GM12873 (cell line): ENCODE data around the gene NOC2L.

Experiments
- TF ChIP-seq, protein P1 (sequence below): IDR thresholded peaks from 2 replicates; pipeline ENCODE4 v1.5.1; 2012; ENCODE audit warnings: low read depth, mild to moderate bottlenecking, moderate library complexity, low read length, control low read depth; ENCODE audit not compliant: insufficient read depth; ENCODE audit errors: missing control alignments

Gene NOC2L

DNA sequence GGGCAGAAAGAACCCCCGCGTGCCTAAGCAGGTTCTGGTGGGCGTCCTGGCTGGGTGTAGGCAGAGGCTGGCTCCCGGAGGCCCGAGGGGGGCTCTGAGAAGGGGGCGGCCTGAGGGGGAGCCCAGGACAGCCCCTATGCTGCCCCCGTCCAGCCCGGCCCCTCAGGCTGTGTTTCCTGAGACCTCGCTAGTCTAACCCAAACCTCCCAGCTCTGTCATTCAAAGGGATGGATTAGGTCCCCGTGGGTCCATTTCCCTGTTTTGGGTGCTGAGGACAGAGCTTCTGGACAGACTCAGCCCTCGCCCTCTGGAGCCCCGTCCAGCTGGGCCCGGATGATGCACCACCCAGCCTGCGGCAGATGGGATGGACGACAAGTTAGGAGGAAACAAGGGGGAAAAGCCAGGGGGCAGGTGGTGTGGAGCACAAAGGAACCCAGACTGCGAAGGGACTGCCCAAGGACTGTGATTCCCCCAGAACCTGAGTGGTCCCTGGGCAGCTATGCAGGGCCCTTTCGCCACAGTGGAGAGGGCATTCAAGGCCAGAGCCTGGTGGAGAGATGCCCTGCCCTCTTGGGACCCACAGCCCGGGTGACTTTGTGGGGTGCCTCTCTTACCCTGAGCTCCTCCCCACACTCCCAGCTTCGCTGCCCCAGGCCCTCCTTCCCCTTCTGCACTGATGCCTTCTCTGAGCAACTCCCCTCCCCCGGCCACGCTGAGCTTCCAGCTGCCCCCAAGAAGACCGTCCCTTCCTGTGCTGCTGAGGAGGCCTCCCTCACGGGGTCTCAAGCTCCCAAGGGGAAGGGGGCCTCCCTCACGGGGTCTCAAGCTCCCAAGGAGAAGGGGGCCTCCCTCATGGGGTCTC is 38.0 kb upstream of the NOC2L start:
- TF ChIP-seq, protein P1, sequence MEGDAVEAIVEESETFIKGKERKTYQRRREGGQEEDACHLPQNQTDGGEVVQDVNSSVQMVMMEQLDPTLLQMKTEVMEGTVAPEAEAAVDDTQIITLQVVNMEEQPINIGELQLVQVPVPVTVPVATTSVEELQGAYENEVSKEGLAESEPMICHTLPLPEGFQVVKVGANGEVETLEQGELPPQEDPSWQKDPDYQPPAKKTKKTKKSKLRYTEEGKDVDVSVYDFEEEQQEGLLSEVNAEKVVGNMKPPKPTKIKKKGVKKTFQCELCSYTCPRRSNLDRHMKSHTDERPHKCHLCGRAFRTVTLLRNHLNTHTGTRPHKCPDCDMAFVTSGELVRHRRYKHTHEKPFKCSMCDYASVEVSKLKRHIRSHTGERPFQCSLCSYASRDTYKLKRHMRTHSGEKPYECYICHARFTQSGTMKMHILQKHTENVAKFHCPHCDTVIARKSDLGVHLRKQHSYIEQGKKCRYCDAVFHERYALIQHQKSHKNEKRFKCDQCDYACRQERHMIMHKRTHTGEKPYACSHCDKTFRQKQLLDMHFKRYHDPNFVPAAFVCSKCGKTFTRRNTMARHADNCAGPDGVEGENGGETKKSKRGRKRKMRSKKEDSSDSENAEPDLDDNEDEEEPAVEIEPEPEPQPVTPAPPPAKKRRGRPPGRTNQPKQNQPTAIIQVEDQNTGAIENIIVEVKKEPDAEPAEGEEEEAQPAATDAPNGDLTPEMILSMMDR: no peak

DNA sequence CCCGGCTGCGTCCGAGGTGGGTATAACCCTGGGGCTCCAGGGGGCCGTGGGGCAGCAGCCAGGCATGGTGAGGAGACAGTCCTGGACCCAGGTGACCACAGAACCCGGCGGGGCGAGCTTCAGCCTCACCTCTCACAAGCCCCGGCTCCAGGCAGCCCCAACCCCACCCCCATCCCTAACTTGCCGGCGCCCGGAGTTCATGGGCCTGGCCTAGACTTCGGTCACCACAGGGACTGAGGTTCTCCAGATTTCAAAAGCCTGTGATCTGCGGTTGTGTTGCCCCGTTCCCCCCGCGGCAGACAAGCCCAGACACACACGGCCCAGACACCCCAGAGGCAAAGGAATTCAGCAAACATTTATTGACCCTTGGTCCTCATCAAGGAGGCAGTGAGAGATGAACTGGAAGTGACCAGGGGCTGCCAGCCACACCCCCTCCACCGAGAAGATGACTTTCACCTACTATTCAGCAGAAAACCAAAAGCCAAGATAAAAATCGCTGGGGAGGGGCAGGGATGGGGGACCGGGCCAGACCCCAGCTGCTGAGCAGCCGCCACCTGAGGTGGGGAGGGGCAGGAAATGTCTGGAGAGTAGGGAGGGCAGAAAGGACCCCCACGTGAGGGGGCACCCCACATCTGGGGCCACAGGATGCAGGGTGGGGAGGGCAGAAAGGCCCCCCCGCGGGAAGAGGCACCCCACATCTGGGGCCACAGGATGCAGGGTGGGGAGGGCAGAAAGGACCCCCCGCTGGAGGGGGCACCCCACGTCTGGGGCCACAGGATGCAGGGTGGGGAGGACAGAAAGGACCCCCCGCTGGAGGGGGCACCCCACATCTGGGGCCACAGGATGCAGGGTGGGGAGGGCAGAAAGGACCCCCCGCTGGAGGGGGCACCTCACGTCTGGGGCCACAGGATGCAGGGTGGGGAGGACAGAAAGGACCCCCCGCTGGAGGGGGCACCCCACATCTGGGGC is 36.9 kb upstream of the NOC2L start:
- TF ChIP-seq, protein P1: no peak

DNA sequence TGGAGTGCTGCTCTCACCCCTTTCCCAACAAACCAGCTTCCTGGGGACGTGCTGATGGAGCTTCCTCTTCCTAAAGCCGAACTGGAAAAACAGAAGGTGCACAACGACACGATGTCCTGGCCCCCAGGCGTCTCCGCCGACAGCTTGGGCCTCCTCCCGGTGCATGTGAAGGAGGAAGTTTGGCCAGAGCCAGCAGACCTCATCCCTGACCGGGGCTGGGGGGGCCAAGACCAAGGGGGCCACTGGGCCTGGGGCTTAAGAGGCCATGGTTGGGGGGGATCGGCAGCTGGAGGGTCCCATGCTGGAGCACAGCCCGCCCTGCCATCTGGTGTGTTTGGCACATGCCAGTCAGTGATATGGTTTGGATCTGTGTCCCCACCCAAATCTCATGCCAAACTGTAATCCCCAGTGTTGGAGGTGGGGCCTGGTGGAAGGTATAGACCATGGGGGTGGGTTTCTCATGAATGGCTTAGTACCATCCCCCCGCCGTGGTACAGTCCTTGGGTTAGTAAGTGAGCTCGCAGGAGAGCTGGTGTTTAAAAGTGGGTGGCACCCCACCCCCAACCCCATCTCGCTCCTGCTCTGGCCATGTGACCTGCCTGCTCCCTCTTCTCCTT is 34.4 kb upstream of the NOC2L start:
- TF ChIP-seq, protein P1: no peak

DNA sequence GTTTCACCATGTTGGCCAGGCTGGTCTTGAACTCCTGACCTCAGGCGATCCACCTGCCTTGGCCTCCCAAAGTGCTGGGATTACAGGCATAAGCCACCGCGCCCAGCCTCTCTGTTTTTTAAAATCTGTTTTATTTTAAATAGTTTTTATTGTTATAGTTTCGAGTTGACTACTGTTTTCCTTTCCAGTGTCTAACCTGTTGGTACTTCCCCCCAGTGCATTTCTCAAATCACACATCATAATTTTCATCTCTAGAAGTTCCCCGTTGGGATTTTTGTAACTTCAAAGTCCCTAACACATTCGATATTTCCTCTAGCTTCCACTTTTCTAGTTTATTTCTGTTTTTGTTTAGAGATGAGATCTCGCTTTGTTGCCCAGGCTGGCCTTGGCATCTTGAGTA is 33.3 kb upstream of the NOC2L start:
- TF ChIP-seq, protein P1: no peak

DNA sequence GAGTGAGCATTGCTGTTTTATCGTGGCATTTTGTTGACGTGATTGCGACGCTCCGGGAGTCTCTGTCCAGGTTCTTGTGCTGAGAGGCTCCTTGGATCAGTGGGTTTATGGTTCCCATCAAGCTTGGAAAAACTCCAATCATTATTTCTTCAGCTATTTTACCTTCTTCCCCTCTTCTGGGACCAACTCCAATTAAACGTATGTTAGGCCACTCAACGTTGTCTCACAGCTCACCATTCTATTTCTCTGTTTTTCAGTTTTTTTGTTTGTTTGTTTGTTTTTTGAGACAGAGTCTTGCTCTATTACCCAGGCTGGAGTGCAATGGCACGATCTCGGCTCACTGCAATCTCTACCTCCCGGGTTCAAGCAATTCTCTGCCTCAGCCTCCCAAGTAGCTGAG is 32.8 kb upstream of the NOC2L start:
- TF ChIP-seq, protein P1: no peak

DNA sequence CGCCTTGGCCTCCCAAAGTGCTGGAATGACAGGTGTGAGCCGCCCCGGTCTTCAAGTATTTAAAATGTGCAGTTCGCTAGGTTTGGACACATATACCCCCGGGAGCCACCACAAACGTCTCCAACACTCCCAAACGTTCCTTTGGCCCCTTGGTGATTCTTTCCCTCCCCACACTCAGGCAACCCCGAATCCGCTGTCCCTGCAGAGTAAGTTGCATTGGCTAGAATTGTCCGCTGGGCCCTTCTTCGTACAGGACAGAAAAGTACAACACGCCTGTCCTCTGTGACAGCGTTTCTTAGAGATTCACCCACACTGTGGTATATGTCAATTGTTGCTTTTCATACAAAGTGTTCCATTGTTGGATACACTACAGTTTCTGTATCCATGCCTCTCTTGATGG is 26.1 kb upstream of the NOC2L start:
- TF ChIP-seq, protein P1: no peak

DNA sequence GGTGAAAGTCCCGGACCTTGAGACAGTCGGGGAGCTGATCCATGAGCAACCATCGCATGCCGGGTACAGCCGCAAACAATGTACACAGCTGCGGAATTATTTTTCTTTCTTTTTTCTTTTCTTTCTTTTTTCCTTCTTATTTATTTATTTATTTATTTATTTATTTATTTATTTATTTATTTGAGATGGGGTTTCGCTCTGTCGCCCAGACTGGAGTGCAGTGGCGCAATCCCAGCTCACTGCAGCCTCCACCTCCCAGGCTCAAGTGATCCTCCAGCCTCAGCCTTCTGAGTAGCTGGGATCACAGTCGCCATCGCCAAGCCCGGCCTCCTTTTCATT is 25.4 kb upstream of the NOC2L start:
- TF ChIP-seq, protein P1: no peak
